HUES64 (cell line): ENCODE results near the gene CMTM5.

Experiments used
- H3K27ac ChIP-seq: 2 replicates; pipeline ENCODE4 v1.7.0; 2013; ENCODE audit warnings: low read depth, low read length, inconsistent platforms
- H3K27me3 ChIP-seq: 2 replicates; pipeline ENCODE4 v1.6.1; 2013; ENCODE audit warnings: mild to moderate bottlenecking, low read length; ENCODE audit not compliant: insufficient read depth
- H3K36me3 ChIP-seq: 2 replicates; pipeline ENCODE4 v1.6.1; 2013; ENCODE audit warnings: mild to moderate bottlenecking, low read length; ENCODE audit not compliant: insufficient read depth
- H3K4me1 ChIP-seq: 2 replicates; pipeline ENCODE4 v1.6.1; 2013; ENCODE audit warnings: mild to moderate bottlenecking, low read length, moderate library complexity; ENCODE audit not compliant: insufficient read depth
- H3K4me3 ChIP-seq: 2 replicates; pipeline ENCODE4 v1.5.1; 2013; ENCODE audit warnings: mild to moderate bottlenecking, low read length, moderate library complexity
- H3K9ac ChIP-seq: 2 replicates; pipeline ENCODE4 v1.6.1; 2013; ENCODE audit warnings: mild to moderate bottlenecking, low read depth, low read length
- H3K9me3 ChIP-seq: 2 replicates; pipeline ENCODE4 v1.6.1; 2013; ENCODE audit warnings: low read depth, low read length; ENCODE audit not compliant: insufficient read depth
- WGBS: fragments of 150-250, 120-280 bp; methylation state at CpG from one replicate; pipeline ENCODE4 v1.1.7; 2013; ENCODE audit warnings: missing lambda C conversion rate; 5-methylcytosine and 5-hydroxymethylcytosine counted together

The CMTM5 gene

DNA sequence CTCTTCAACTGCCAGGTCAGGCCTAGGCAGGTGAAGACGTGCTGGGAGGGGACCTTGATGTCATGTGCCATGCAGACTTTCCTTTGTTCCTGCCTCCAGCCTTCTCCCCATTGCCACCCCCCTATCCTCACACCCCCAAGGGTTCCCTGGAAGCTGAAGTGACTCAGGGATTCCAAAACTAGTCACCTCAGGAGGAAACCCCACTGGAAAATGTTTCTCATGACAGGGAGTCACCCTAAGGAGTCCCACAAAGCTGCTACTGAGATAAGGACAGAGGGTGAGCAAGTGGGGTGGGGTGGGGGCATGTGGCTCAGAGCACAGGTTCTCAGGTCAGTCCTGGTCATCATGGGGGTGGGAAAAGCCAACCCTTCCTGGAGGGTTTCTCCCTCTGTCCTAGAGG is 6.6 kb upstream of the CMTM5 start:
- peaks cover 14% of the 10 kb centered on the region for H3K27me3 ChIP-seq
- H3K4me1 ChIP-seq: peaks cover 7% of the 10 kb centered on the region
- no peak overlapping the region for H3K9ac ChIP-seq
- no peak overlapping the region for H3K4me3 ChIP-seq
- H3K9me3 ChIP-seq: no peaks in the 10 kb centered on the region
- no peak overlapping the region for H3K27ac ChIP-seq
- 67% methylated on average over 1 of the region's 1 CpG for WGBS
- H3K36me3 ChIP-seq: no peaks in the 10 kb centered on the region

DNA sequence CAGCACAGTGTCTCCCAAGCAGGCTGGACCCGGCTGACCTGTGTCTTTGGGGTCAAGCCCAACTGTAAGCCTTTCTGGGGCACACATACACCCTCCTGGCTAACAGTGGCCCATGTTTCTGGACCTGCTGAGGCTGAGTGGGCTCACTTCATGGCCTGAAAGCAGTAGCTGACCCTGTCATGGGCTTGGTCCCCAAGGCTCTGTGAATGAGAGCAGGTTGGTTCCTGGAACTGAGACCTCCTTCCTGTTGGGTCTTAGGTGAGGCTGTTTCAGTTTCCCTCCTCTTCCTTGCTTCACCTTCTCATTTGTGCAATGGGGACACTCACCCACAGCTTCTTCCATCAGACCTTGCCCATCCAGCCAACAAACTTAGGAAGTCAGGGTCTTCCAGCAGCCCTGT is 5.0 kb upstream of the CMTM5 start:
- Histone ChIP-seq H3K27ac (no peak overlapping the region), H3K27me3 (peaks cover 14% of the 10 kb centered on the region), H3K9me3 (no peaks in the 10 kb centered on the region), H3K9ac (no peak overlapping the region), H3K4me3 (no peak overlapping the region), H3K36me3 (no peaks in the 10 kb centered on the region), H3K4me1 (peaks cover 5% of the 10 kb centered on the region)
- 81% methylated on average over 1 of the region's 1 CpG for WGBS

DNA sequence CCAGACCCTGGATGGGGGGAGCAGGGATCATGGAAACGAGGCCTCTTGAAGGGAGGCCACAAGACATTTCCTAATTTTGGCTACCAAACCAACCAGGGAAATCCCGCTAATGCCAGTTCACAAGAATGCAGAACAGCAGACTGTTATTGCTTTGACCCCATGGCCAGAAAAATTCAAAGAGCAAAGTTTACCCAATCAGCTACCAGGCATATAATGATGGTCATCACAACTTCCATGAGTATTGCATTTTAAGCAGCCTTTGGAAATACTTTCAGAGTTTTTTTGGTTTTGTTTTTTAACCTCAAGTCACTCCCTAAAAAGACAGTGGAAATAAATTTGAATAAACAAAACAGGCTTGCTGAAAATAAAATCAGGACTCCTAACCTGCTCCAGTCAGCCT is 4.3 kb upstream of the CMTM5 start, which contains the start of gene IL25:
Gene IL25 (plus strand): TSS at position 301 of the 400 bp plus-strand sequence.
- H3K27ac ChIP-seq: no peak within 1 kb of the TSS
- no peaks in the 10 kb centered on the region for H3K4me1 ChIP-seq
- H3K27me3 ChIP-seq: peaks cover 17% of the 10 kb centered on the region
- H3K36me3 ChIP-seq: no peaks in the 10 kb centered on the region
- no peak within 1 kb of the TSS for H3K4me3 ChIP-seq
- H3K9ac ChIP-seq: no peak within 1 kb of the TSS
- H3K9me3 ChIP-seq: no peaks in the 10 kb centered on the region
- WGBS: 76% methylated on average over 2 of the region's 2 CpGs

DNA sequence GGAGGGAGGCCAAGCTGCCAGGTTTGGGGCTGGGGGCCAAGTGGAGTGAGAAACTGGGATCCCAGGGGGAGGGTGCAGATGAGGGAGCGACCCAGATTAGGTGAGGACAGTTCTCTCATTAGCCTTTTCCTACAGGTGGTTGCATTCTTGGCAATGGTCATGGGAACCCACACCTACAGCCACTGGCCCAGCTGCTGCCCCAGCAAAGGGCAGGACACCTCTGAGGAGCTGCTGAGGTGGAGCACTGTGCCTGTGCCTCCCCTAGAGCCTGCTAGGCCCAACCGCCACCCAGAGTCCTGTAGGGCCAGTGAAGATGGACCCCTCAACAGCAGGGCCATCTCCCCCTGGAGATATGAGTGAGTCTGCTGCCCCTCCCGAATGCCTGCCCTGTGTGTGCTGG is 3.8 kb upstream of the CMTM5 start:
- 84% methylated on average over 3 of the region's 3 CpGs for WGBS
- Histone ChIP-seq H3K27ac (no peak overlapping the region), H3K4me1 (no peaks in the 10 kb centered on the region), H3K4me3 (no peak overlapping the region), H3K9ac (no peak overlapping the region), H3K9me3 (no peaks in the 10 kb centered on the region), H3K36me3 (no peaks in the 10 kb centered on the region), H3K27me3 (peaks cover 17% of the 10 kb centered on the region)

DNA sequence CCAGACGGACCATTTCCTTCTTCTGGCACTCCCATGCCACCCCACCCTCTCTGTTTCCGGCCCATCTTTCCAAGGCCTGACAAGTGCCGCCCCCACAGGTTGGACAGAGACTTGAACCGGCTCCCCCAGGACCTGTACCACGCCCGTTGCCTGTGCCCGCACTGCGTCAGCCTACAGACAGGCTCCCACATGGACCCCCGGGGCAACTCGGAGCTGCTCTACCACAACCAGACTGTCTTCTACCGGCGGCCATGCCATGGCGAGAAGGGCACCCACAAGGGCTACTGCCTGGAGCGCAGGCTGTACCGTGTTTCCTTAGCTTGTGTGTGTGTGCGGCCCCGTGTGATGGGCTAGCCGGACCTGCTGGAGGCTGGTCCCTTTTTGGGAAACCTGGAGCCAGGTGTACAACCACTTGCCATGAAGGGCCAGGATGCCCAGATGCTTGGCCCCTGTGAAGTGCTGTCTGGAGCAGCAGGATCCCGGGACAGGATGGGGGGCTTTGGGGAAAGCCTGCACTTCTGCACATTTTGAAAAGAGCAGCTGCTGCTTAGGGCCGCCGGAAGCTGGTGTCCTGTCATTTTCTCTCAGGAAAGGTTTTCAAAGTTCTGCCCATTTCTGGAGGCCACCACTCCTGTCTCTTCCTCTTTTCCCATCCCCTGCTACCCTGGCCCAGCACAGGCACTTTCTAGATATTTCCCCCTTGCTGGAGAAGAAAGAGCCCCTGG is 1.2 kb upstream of the CMTM5 start:
- Histone ChIP-seq H3K36me3 (no peaks in the 10 kb centered on the region), H3K9ac (no peak overlapping the region), H3K27me3 (peaks cover 22% of the 10 kb centered on the region), H3K9me3 (no peaks in the 10 kb centered on the region), H3K27ac (no peak overlapping the region), H3K4me1 (no peaks in the 10 kb centered on the region), H3K4me3 (no peak overlapping the region)
- WGBS: 90% methylated on average over 21 of the region's 21 CpGs

DNA sequence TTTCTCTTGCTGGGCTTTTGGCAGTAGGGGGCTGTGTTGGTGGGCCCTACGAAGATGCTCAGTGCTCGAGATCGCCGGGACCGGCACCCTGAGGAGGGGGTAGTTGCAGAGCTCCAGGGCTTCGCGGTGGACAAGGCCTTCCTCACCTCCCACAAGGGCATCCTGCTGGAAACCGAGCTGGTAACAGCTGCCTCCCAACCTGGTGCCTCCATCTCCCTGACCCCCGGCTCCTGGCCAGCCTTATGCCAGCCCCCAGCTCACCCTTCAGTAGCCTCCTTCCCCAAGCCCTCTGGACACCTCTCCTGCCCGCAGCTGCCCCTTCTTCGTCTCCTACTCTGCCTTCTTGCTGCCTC is 328 bp downstream of the CMTM5 start:
- WGBS: 77% methylated on average over 11 of the region's 11 CpGs
- H3K36me3 ChIP-seq: no peaks in the 10 kb centered on the region
- H3K9me3 ChIP-seq: no peaks in the 10 kb centered on the region
- H3K4me1 ChIP-seq: no peaks in the 10 kb centered on the region
- no peak overlapping the region for H3K4me3 ChIP-seq
- no peak overlapping the region for H3K9ac ChIP-seq
- peaks cover 24% of the 10 kb centered on the region for H3K27me3 ChIP-seq
- no peak overlapping the region for H3K27ac ChIP-seq

DNA sequence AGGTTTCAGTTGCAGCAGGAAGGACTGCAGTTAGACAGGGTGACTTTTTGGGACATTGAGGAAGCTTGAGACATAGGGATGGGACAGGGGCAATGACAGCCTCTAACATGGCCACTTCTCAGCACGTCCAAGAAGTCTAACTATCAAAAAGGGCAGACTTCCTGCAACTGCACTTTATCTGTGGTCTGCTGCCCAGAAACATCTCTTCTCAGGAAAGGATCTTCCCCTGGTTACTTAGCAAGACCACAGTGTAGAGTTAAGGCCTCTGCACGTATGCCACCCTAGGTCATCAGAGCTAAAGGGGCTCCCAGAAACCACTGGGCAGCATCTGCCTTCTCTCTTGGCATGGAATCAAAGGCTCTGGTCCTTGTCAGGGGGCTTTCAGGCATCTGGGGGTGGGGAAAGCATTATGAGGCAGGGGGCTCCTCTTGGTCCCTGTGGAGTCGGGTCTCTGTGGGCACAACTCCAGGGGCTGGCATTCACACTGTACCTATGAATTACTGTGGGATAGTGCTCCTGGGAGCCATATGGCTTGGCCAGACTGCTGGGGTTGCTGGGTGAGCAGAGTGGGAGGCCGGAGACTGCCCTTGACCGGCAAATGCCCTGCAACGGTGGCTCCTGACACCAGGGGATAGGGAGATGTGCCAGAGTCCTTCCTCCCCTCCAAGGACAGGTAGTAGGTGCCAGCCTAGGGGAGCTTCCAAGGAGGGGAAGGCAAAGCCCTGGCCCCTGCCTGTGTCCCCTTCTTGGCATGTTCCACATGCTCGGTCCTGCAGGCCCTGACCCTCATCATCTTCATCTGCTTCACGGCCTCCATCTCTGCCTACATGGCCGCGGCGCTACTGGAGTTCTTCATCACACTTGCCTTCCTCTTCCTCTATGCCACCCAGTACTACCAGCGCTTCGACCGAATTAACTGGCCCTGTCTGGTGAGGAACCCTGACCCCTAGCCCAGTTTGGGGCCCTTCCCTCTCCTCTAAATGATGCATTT is 1.0 kb downstream of the CMTM5 start:
- Histone ChIP-seq H3K9ac (no peak overlapping the region), H3K27me3 (peaks cover 26% of the 10 kb centered on the region), H3K27ac (no peak overlapping the region), H3K9me3 (no peaks in the 10 kb centered on the region), H3K36me3 (no peaks in the 10 kb centered on the region), H3K4me3 (no peak overlapping the region), H3K4me1 (no peaks in the 10 kb centered on the region)
- WGBS: 90% methylated on average over 14 of the region's 14 CpGs

DNA sequence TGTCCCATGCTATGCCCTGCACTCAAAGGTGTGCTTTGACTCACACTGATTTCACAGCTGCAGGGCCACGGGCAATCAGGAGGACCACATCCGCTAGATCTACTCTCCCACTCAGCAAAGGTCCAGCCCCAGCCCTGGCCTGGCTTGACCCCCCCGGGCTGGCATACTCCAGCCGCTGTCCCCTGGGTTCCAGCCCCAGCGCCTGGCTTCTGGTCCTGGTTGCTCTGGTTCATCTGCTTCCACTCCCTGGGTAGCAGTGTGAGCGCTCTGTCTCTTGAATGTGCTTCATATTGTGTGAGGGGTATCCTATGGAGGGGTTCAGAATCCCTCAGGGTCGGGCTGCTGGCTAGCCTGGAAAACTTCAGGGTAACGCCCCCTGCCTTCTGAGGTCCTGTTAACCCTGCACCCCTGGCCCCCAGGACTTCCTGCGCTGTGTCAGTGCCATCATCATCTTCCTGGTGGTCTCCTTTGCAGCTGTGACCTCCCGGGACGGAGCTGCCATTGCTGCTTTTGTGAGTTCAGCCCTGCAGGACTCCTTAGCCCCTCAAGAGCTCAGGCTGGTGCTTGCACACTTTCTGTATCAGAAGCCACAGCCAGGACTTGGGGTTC is 1.9 kb downstream of the CMTM5 start:
- no peak overlapping the region for H3K27ac ChIP-seq
- H3K36me3 ChIP-seq: no peaks in the 10 kb centered on the region
- H3K4me3 ChIP-seq: no peak overlapping the region
- 84% methylated on average over 11 of the region's 11 CpGs for WGBS
- no peak overlapping the region for H3K9ac ChIP-seq
- peaks cover 26% of the 10 kb centered on the region for H3K27me3 ChIP-seq
- no peaks in the 10 kb centered on the region for H3K9me3 ChIP-seq
- no peaks in the 10 kb centered on the region for H3K4me1 ChIP-seq

DNA sequence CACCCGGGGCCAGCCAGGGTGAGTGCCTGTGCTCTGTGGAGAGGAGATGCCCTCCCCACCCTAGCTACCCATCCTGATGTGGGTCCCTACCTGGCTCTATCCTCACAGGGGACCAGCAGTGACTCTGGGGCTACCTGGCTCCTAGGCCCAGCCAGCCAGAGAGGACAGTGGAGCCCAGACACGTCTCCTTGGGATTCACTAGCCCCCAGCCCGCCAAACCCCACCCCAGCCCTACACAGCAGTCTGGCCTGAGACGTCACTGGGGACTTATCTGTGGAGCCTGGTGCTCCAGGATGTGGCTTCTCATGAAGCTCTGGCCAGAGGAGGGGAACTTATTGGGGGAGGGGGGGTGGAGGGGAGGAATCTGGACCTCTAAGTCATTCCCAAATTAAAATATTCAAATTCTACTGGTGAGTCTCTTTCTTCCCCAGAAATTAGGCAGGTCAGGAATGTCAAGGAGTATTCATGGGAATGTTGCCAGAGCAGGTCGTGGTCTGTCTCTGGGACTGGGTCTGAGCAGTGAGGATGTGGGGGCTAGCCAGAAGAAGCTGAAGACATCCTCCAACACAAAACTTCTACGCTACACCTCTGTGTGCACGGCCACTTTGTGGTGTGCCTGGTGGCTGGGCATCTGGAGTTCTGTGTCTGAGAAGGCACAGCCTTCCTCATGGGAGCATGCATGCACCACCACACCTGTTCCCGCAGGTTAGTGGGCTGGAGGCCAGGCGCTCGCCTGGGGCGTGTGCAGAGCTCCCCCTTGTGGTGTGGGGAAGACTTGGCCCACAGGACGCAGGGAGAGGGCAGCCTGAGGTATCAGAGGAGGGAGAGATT is 2.7 kb downstream of the CMTM5 start:
- H3K4me3 ChIP-seq: no peak overlapping the region
- WGBS: 51% methylated on average over 12 of the region's 12 CpGs
- no peaks in the 10 kb centered on the region for H3K9me3 ChIP-seq
- H3K4me1 ChIP-seq: no peaks in the 10 kb centered on the region
- H3K9ac ChIP-seq: no peak overlapping the region
- H3K27me3 ChIP-seq: peaks cover 26% of the 10 kb centered on the region
- no peaks in the 10 kb centered on the region for H3K36me3 ChIP-seq
- H3K27ac ChIP-seq: no peak overlapping the region

DNA sequence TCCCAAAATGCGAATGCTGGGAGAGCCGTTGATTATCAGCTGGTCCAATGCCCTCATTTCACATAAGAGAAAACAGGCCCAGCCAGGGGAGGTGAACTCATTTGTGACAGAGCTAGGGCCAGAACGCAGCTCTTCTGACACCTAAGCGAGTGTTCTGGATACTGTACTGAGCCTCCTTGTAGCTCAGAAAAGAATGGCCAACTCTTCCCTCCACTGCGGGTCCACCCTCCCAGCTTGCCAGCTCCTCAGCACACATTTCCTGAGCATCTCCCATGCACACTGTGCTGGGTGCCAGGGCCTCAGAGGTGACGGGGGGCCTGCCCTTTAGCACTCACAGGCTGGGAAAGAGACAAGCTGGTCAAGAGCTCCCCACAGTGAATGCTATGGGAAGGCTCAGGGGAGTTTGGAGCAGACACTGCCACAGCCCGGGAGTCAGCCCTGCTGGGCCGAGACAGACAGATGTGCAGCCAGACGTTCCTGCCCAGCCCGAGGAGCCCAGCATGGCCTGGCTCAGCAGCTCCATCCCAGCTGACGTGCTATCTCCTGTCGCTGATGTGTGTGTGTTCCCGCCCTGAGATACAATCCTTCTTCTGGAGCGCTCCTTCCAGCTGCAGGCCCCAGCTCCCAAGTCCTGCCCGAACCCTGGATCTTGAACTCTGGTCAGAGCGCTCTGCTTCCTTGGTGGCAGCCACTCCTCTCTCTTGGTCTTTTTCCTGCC is 3.5 kb downstream of the CMTM5 start:
- Histone ChIP-seq H3K9me3 (no peaks in the 10 kb centered on the region), H3K36me3 (no peaks in the 10 kb centered on the region), H3K27ac (no peak overlapping the region), H3K9ac (no peak overlapping the region), H3K4me3 (no peak overlapping the region), H3K4me1 (no peaks in the 10 kb centered on the region), H3K27me3 (peaks cover 26% of the 10 kb centered on the region)
- 84% methylated on average over 16 of the region's 16 CpGs for WGBS
